PC-9 (cell line): ENCODE results near the gene CHST11. TPM values are rescaled to one million over a fixed set of nuclear protein-coding genes. Genes with fewer than 3 reads are reported as not detected.

Experiments used
- BruUV-seq: library from RNA; stranded (reverse); fragments of 400-500 nt; replicated peaks from 2 replicates; lab custom pipeline; 2021; lab: Mats Ljungman, UMichigan
- CTCF ChIA-PET: fragments of 300-600 bp; sonication (Branson Sonifier 250); formaldehyde crosslinking; loops from one replicate; lab custom pipeline; 2022; ENCODE audit warnings: antibody characterized with exemption; lab: Charles Lee
- POLR2A ChIA-PET: fragments of 300-600 bp; sonication (Branson Sonifier 250); formaldehyde crosslinking; loops from one replicate; lab custom pipeline; 2022; ENCODE audit warnings: antibody characterized with exemption; ENCODE audit not compliant: unreplicated experiment; lab: Charles Lee
- DNase-seq, 2 experiments: peaks; one replicate each; pipeline versions ENCODE4 v3.0.0 to v3.0.0-alpha.2; 2015 to 2022; ENCODE audit warnings: mixed read lengths in 1 of 2
- H2AFZ ChIP-seq: fragments of 200-600 bp; sonication (generic); 2 replicates; pipeline ENCODE4 v1.8.1; 2017; ENCODE audit warnings: antibody characterized with exemption
- H3F3A ChIP-seq: fragments of 200-600 bp; sonication (generic); 2 replicates; pipeline ENCODE4 v1.8.1; 2017; ENCODE audit warnings: antibody characterized with exemption, mild to moderate bottlenecking, low read depth; ENCODE audit not compliant: insufficient read depth
- H3K27ac ChIP-seq: fragments of 200-600 bp; sonication (generic); 2 replicates; pipeline ENCODE4 v1.6.1; 2016; ENCODE audit warnings: mixed run types
- H3K27me3 ChIP-seq: fragments of 200-600 bp; sonication (generic); 2 replicates; pipeline ENCODE4 v1.6.1; 2016; ENCODE audit warnings: low read depth, mixed run types; ENCODE audit not compliant: insufficient read depth
- H3K36me3 ChIP-seq: fragments of 200-600 bp; sonication (generic); 2 replicates; pipeline ENCODE4 v1.6.1; 2016; ENCODE audit warnings: low read depth, mixed run types
- H3K4me1 ChIP-seq: fragments of 200-600 bp; sonication (generic); replicated peaks from 2 replicates; pipeline ENCODE4 v1.6.1; 2016; ENCODE audit warnings: mixed run types; ENCODE audit not compliant: insufficient read depth
- H3K4me2 ChIP-seq: fragments of 200-600 bp; sonication (generic); 2 replicates; pipeline ENCODE4 v1.6.1; 2017; ENCODE audit warnings: mixed run types
- H3K4me3 ChIP-seq: fragments of 200-600 bp; sonication (generic); 2 replicates; pipeline ENCODE4 v1.6.1; 2016; ENCODE audit warnings: mixed run types
- H3K79me2 ChIP-seq: fragments of 200-600 bp; sonication (generic); 2 replicates; pipeline ENCODE4 v1.6.1; 2017; ENCODE audit warnings: low read depth, mixed run types
- H3K9me2 ChIP-seq: fragments of 200-600 bp; sonication (generic); 2 replicates; pipeline ENCODE4 v1.8.1; 2017; ENCODE audit warnings: mild to moderate bottlenecking; ENCODE audit not compliant: insufficient read depth
- H3K9me3 ChIP-seq: fragments of 200-600 bp; sonication (generic); 2 replicates; pipeline ENCODE4 v1.8.1; 2016; ENCODE audit warnings: low read depth; ENCODE audit not compliant: insufficient read depth
- H4K20me1 ChIP-seq: fragments of 200-600 bp; sonication (generic); 2 replicates; pipeline ENCODE4 v1.8.1; 2017; ENCODE audit not compliant: insufficient read depth
- CTCF ChIP-seq: fragments of 200-600 bp; sonication (generic); conservative IDR thresholded peaks from 2 replicates; pipeline ENCODE4 v1.6.1; 2017; ENCODE audit warnings: mixed run types, antibody characterized with exemption, mild to moderate bottlenecking, moderate library complexity
- EZH2 ChIP-seq: fragments of 200-600 bp; sonication (generic); IDR thresholded peaks from 2 replicates; pipeline ENCODE4 v1.8.0; 2017; ENCODE audit warnings: antibody characterized with exemption, low read depth
- intact Hi-C: fragments of 100-400 bp; cut with micrococcal nuclease; formaldehyde crosslinking; loops from one replicate; pipeline ENCODE4 v1.10.0; 2022; ENCODE audit not compliant: unreplicated experiment
- total RNA-seq: library from RNA; stranded (reverse); gene quantifications from 2 replicates; pipeline ENCODE4 v1.2.3, GENCODE V29; 2021

The CHST11 gene
- total RNA-seq, 1 experiment from 2014 or later = 39.9 TPM

DNA sequence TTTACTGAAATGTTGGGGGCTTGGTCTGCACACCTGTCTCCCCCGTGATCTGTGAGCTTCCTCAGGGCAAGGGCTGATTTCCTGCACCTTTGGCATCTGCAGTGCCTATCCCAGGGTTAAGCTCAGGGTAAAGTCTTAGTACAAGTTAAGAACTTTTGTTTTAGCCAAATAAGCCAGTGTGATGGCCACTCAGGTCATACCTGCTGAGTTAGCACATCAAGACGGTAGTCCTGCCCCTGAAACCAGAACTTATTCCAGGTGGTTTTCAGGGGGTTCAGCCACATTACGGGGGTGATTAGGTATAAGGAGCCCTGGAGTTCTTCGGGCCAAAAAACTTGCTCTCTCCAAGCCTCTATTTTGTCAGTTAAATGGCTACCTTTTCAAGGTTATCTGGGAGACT lies 21.6 kb upstream of the CHST11 start:
- no peaks in the 10 kb centered on the region for H3K79me2 ChIP-seq
- H3K9me2 ChIP-seq = no peaks in the 10 kb centered on the region
- no peak overlapping the region for H2AFZ ChIP-seq
- ChIA-PET POLR2A (no interaction called here), CTCF (no interaction called here)
- no peak overlapping the region for H3K27ac ChIP-seq
- H3K4me2 ChIP-seq = no peak overlapping the region
- H3K4me3 ChIP-seq = no peak overlapping the region
- no peaks in the 10 kb centered on the region for H3F3A ChIP-seq
- no peaks in the 10 kb centered on the region for H4K20me1 ChIP-seq
- no peaks in the 10 kb centered on the region for H3K4me1 ChIP-seq
- no peaks in the 10 kb centered on the region for H3K9me3 ChIP-seq
- H3K27me3 ChIP-seq = no peaks in the 10 kb centered on the region
- intact Hi-C loops = no loop called here
- H3K36me3 ChIP-seq = no peaks in the 10 kb centered on the region
- BruUV-seq = no TSS peak
- no peak for DNase-seq
- no peak for TF ChIP-seq EZH2
- TF ChIP-seq CTCF = no peak

DNA sequence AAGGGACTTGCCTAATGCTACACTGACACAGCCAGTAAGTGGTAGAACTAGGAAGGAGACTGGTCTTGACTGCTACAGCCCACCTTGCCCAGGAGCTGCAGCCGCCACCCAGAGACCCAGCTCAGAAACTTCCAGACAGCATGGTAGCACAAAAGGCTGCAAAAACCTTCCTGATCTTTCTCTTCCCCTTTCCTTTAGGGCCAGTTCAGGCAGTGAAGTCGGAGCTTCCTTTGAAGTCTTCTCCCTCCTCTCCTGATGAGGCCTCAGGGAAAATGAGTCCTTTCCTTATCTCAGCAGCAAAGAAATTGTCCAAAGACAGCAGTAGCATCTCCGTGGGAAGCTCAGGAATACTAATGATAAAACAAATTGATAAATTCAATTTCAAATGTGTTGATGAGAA lies 21.0 kb upstream of the CHST11 start:
- H3K4me3 ChIP-seq = no peak overlapping the region
- CTCF ChIA-PET = no interaction called here
- H4K20me1 ChIP-seq = no peaks in the 10 kb centered on the region
- no peaks in the 10 kb centered on the region for H3F3A ChIP-seq
- no peaks in the 10 kb centered on the region for H3K9me2 ChIP-seq
- no peak overlapping the region for H2AFZ ChIP-seq
- no peaks in the 10 kb centered on the region for H3K79me2 ChIP-seq
- H3K4me1 ChIP-seq = no peaks in the 10 kb centered on the region
- intact Hi-C loops = no loop called here
- no peaks in the 10 kb centered on the region for H3K36me3 ChIP-seq
- H3K27me3 ChIP-seq = no peaks in the 10 kb centered on the region
- POLR2A ChIA-PET = no interaction called here
- H3K4me2 ChIP-seq = no peak overlapping the region
- no peak overlapping the region for H3K27ac ChIP-seq
- BruUV-seq = no TSS peak
- no peak for DNase-seq
- no peaks in the 10 kb centered on the region for H3K9me3 ChIP-seq
- TF ChIP-seq EZH2 (no peak), CTCF (no peak)

GRCh38 chr12:104436790-104437189 lies 20.0 kb upstream of the CHST11 start:
- POLR2A ChIA-PET = no interaction called here
- BruUV-seq = no TSS peak
- CTCF ChIA-PET = interaction anchor here (0.6 kb wide), 1 partner anchor 509 kb away, joined by 4 read pairs; no protein-coding TSS in a partner anchor
- Histone ChIP-seq H3K27me3 (no peaks in the 10 kb centered on the region), H3F3A (no peaks in the 10 kb centered on the region), H3K9me3 (no peaks in the 10 kb centered on the region), H3K27ac (no peak overlapping the region), H3K9me2 (no peaks in the 10 kb centered on the region), H3K4me3 (no peak overlapping the region), H3K36me3 (no peaks in the 10 kb centered on the region), H3K4me2 (no peak overlapping the region), H2AFZ (no peak overlapping the region), H4K20me1 (no peaks in the 10 kb centered on the region), H3K4me1 (no peaks in the 10 kb centered on the region), H3K79me2 (no peaks in the 10 kb centered on the region)
- intact Hi-C loops = no loop called here
- TF ChIP-seq EZH2 (no peak), CTCF (no peak)
- no peak for DNase-seq
